GM21619 (cell line): ENCODE measurements around the gene GNG2.
A peak's percentile ranks its signal among the peaks of the same experiment; 100 is the strongest.

Experiments used
- ATAC-seq: cut with Tn5 transposase; IDR thresholded peaks from one replicate; pipeline ENCODE4 v1.9.1; 2021; ENCODE audit not compliant: unreplicated experiment

The GNG2 gene

GRCh38 chr14:51938137-51938536 is 77.7 kb downstream of the GNG2 start:
- no peak for ATAC-seq

DNA sequence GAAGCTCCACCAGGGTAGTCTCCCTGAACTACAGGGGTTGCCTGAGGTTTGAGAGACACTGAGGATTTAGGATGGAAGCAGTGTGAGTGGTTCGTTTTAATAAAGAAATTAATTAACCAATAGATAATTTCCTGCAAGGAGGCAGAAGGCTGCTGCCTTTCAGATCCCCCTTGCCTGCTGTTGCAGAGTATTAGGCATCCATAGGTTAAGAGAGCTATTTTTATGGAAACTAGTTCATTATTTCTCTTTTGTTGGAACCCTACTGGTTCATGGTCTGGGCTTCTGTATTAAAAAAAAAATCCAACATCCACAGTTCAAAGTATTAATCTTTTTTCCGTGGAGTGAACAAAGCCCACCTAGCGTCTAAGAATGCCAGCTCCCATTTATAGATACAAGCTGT is 78.4 kb downstream of the GNG2 start:
- ATAC-seq = no peak

DNA sequence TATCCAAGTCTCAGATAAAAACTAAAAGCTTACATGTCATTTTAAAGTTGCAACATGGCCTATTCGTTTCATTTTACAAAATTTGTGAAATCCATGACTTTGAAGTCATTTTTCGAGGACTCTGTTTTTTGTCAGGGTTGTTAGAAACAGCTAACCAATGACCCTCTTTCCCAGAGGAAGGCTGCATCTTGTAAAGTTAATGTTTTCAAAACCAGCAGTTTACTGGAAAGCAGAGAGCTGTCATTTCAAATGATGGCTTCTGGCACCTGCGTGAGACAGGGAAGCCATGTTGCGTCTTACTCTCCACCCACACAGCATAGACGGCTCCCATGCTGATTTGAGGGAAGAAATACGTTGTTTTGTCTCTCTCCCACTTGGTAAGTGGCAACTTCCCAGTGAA is 78.8 kb downstream of the GNG2 start:
- no peak for ATAC-seq

GRCh38 chr14:51939755-51940301 is 79.4 kb downstream of the GNG2 start:
- ATAC-seq = no peak

DNA sequence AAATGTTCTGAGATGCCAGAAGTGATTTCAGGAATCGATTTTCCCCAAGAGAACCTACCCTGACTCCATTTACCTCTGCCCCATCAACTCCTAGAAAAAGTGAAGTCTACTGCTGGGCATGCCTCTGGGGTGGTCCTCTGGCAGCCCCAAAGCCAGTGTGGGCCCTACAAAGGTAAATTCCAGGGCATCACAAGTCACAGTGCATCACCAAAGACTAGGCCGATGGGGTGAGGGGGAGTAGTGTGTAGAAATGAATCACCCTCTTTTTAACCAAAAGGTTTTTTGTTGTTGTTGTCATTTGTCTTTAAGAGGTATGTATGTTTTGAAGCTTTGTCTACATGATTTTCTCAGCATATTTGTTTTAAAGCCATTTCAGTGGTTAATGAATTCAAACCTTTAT is 82.6 kb downstream of the GNG2 start:
- no peak for ATAC-seq

DNA sequence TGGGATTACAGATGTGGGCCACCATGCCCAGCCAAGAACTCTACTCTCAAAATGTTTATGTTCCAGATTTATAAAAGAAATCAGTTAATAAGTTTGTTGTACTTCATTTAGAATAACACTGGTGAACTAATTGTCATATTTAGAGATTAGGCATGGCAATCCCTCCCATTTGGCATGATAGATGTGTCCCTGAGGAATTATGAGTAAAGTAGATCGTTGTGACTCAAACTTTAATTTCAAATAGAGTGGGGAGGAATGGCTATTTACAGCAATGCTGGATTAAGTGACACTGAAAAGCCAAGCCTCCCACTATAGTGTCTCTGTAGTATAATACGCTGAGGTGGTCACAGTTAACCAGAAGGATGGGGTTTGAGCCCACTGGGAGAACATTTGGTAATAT is 89.6 kb downstream of the GNG2 start:
- ATAC-seq = no peak

GRCh38 chr14:51951656-51952055 is 91.2 kb downstream of the GNG2 start:
- ATAC-seq = no peak

DNA sequence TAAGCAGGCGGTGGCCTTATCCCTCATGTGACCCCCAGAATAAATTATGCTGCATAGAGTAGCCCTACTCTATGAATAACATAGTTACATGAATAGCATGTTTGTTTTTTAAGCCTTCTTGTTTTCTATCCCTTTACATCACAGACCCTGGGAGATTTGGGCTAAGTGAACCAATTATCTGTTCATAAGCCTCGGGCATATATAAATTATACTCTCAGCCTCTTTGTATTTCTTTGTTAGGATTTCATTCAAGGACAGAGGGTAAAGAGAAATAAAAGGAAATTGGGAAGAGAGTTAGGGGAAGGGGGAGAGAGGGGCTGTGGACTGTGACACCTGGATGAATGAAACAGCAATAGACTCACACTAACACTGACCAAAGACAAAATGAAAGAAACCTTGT is 93.6 kb downstream of the GNG2 start:
- no peak for ATAC-seq

GRCh38 chr14:51954657-51955056 is 94.2 kb downstream of the GNG2 start:
- ATAC-seq = no peak

DNA sequence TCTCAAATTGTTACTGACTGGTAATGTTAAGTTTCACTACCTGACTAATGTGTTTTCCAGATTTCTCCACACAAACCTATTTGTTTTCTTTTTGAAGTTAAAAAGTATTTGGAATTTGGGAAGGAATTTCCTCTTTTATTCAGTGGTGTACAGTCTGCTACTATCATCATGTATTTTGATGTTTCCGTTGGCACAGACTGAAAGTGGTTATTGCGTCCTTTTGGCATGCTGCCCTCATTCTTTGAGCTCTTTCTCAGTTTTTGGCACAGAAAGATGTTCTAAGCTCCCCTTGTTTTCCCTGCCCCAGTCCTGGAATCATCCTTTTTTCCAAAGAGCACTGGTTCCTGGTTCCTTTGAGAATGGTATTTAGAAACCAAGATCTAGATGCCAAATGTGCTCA is 97.5 kb downstream of the GNG2 start:
- no peak for ATAC-seq

GRCh38 chr14:51959928-51960327 is 99.5 kb downstream of the GNG2 start:
- ATAC-seq = no peak

DNA sequence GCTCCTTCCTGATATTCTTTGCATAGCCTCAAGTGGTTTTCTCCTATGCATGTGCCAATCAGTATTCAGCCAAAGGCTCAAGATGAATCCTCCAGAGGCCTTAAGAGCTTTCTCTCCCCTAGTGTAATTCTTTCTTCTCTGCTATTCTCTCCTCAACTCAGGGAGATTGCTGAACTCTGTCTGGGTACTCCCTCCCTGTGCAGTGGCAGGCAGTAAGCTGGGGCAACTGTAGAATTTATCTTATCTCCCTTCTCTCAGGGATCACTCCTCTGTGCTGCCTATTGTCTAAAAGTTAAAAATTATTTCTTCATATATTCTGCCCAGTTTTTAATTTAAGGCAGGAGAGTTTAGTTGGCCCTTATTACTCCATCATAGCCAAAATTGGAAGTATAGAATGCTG is 100.5 kb downstream of the GNG2 start:
- ATAC-seq = no peak

DNA sequence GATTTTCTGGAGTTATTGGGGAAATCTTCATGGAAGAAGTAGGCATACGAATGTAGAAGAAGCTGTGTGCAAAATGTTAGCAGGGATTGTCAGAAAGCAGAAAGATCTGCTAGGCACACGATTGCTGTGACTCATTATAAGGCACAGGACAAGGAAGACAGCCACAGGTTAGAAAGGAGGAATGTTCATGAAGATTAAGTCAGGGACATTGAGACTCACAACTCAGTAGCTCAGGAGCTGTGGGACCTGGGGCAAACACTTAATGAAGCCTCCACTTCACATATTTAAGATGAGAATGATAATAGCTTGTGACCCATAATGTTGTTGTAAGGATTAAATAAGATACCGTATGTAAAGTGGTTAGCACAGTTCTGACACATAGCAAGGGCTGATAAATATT is 102.3 kb downstream of the GNG2 start:
- ATAC-seq = no peak

- ATAC-seq = no peak
These were observed 102.9 kb downstream of the GNG2 start for GRCh38 chr14:51963286-51963685.

DNA sequence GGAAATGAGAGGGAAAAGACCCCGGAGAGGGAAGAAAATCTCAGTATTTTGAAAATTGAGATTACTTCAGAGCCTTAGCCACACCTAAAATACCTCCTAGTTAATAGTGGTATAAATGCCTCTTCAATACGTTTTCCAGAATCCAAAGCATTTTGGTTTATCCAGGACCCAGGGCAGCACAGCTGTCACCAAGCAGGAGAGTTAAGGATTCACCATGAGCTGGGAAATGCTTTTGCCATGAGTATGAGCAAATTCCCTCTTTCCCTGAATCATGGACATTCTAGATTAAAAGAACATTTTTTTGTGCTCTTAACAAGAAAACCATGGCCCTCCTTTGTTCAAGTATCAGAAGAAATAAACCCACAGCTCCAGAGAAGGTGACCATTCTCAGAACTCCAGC is 107.1 kb downstream of the GNG2 start:
- ATAC-seq = no peak

DNA sequence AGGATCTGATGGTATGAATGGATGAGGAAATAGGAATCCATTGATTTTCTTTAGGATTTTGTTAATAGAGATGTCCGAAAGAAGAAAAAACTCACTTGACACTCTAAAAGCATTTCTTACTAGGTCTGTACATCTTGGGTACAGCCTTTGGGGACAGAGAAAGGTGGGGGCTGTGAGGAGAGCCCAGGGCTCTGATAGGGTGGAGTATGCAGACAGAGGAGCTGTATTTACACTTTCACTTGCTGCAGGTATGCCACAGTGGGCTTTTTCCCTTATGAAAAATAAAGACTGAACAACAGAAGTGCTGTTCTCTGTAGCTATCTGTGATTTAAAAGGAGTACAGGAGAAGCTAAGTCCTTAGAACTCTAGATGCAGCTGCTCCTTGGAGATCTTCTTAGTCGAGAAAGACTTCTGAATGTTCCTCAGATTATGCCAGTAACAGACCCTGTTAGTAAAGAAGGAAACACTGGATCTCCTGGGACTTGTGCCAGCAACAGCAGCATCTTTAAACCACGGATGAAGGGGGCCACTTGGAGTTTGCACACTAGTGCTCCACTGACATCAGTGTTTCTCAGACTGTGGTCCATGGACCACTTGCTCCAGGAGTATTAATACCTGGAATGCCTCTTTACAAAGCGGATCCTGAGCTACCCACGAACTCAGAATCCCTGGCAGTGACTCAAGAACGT is 109.6 kb downstream of the GNG2 start:
- ATAC-seq = no peak

- no peak for ATAC-seq
These were observed 112.2 kb downstream of the GNG2 start for GRCh38 chr14:51972566-51972965.

DNA sequence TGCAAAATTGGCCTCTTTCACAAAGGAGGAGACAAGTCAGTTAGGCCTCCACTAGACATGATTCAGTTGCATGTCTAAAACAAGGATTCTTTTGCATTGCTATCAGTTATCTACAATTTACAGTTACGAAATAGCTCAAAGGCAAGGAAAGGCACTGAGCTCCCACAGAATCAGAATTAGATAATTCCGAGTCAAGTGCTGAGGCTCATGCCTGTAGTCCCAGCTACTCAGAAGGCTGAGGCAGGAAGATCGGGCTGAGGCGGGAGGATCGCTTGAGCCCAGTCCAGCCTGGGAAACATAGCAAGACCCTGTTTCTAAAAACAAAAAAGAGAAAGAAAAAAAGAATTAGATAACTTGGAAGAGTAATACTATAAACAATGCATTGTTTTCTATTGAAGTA is 116.7 kb downstream of the GNG2 start:
- no peak for ATAC-seq

- no peak for ATAC-seq
These were observed 118.3 kb downstream of the GNG2 start for GRCh38 chr14:51978681-51979085.

DNA sequence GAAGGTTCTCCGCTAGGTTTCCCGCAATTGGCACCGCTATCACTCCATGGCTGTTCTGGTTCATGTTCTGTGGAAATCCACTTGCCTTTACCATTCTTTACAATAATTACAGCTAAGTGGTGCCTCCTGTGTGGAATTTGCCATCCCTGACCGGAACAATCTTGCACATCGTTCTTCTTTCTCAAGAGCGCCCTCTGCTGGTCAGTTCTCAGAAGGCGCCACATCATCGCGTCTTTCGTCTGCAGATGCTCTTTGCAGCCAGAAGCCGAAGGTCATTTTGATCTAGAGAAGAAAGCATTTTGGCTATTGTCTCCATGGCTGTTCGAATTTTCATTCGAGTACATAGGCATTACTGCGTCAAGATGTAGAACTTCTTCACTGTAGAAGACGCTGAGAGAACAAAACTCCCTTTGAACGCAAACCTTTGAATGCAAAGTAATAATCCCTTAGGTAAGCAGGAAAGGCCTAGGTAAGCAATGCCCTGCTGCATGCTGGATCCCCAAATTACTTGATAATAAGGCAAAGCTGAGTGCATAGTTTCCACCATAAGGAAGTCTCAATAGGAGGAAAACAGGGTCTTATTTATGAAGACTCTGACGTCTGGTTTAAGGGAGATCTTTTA is 118.8 kb downstream of the GNG2 start:
- ATAC-seq = peak; percentile 56

GRCh38 chr14:51981218-51981854 is 120.9 kb downstream of the GNG2 start:
- peak; percentile 70 for ATAC-seq

GRCh38 chr14:51988221-51988620 is 127.8 kb downstream of the GNG2 start:
- ATAC-seq = no peak
